GM18873 (cell line): ENCODE measurements around the gene ADCY1.

Experiments
- ATAC-seq: cut with Tn5 transposase; IDR thresholded peaks from one replicate; pipeline ENCODE4 v1.9.1; 2021; ENCODE audit warnings: mild to moderate bottlenecking, moderate library complexity, moderate number of reproducible peaks; ENCODE audit not compliant: unreplicated experiment, low FRiP score

Gene ADCY1

GRCh38 chr7:45576249-45576929, 2.2 kb downstream of the ADCY1 start:
- ATAC-seq, result no peak

DNA sequence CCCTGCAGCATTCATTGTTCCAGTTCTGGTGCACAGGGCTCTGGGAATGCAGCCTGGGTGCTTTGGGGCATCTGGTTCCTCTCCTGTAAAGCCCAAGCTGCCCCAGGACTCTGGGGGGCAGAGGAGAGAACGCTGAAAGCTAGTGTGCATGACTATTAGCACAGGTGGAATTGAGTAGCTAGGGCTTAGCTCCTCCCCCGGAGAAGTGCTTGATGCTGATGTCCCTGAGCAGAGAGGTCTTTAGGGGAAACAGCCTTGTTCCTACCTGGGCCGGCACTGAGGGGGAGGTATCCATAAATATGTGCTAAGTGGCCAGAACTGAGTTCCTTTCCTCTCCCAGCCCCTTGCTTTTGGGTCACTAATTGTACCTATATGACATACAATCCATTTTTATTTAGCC, 3.9 kb downstream of the ADCY1 start:
- ATAC-seq, result no peak

DNA sequence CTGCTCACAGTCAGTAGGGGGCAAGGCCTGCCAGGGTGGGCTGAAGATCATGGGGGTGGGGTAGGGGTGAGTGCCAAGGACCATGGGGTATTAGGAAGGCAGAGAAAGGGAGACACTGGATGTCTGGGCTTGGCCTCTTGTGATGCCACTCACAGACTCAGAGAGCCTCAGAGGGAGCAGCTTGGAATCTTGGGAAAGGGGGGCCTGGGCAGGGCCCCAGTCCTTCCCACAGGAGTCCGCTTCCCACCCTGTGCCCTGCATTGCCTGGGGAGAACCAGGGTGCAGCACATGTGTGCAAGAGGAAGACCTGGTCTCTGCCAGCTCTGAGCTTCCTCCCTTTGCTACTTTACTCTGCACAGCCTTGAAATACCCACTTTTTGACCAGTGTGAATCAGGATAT, 4.3 kb downstream of the ADCY1 start:
- no peak for ATAC-seq

GRCh38 chr7:45579391-45579801, 5.2 kb downstream of the ADCY1 start:
- no peak for ATAC-seq

DNA sequence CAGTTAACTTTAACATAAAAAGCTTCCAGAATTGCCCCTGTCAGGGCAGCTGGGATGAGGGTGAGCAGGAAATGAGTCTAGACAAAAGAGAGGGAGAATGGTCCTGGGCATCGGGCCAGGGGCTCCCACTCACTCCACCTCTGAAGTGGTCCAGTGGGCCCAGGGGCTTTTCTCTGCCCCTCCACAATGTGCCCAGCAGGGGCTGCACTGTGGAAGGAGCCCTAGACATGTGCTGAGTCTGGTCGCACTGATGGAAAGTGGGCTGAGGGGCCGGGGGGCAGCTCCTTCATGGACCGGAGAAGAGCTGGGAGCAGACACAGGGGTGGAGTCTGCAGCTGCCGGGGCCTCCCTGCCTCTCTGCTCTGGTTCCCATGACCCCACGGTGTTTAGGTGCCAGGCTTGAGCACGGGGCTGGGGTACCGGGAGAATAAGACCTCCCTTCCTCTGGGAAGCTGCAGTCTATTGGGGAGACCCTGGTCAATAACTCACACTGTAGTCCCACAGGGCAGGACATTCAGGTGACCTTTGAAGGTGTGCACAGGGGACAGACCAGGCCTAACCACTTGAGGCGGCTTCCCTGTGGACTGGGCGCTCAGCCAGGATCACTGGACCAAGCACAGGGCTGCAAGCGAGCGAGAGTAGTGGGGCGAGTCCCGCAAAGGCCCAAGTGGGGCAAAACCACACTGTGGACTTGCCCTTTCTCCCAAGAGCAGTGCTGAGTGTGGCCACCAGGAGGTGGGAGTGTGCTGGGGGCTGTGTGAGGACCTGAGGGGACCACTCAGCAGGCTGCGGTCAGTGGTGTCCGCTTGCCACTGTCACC, 6.1 kb downstream of the ADCY1 start:
- ATAC-seq, result no peak

DNA sequence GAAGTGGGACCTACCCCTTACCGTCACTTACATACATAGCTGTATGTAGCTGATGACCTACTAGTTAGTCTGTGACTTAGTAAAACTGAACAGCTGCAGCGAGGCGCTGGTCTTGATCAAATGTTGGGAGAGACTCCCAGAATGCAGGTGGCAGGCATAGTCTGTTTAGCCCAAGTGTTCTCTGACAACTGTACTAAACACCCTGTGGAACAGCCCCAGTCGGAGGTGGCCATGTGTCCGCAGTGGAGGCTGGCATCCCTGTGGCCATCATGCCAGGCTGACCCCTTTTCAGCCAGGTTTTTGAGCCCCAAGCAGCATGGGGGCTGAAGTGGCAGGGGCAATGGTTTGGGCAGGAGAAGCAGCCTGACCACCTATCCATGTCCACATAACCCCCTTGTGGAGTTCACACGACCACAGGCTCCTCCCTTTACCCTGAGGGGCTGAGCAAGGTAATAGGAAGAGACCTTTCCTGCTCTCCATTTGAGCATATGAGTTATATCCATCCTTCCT, 7.2 kb downstream of the ADCY1 start:
- ATAC-seq, result no peak

DNA sequence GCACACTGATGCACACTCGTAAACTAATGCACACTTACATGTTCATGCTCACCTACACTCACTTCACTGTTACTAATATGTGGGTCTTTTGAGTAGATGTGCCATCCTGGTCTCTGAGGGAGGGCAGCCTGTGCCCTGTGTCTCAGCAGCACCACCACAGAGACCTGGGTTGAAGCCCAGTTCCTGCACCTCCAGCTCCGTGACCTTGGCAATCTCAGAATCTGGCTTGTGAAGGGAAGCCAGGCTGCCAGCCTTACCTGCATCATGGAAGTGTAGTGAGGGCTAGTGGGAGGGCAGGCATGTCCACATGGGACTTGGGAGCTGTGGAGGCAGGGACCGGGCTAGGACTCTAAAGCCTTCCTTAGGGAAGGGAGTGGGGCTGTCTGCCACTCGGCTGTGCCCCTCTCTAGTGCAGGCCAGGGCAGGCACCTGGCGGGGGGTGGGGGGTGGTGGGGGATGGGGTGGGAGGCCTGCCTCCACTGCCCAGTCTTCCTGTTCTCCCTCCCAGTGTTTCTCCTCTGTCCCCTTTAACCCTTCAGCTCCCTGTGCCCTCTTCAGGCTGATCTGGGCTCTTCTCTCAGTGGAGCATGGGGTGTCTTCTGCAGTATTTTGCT, 8.1 kb downstream of the ADCY1 start:
- no peak for ATAC-seq

GRCh38 chr7:45582868-45583277, 8.7 kb downstream of the ADCY1 start:
- ATAC-seq, result no peak

DNA sequence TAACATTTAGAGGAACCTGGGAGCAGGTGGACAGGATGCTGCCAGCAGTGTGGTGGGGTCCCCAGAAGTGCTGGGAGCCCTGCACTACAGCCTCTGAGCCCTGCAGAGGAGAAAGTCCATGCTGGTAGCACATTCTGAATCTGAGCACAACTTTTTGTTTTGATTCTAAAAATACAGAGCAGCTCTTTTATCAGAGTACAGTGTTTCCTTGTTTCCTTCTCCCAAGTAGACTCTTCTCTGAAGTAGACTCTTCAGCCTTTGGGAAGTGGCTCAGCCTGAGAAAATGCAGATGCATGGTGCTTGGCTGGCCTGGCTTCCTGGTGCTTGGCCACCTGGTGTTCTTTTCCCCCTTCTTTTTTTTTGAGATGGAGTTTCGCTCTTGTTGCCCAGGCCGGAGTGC, 9.1 kb downstream of the ADCY1 start:
- ATAC-seq, result no peak

DNA sequence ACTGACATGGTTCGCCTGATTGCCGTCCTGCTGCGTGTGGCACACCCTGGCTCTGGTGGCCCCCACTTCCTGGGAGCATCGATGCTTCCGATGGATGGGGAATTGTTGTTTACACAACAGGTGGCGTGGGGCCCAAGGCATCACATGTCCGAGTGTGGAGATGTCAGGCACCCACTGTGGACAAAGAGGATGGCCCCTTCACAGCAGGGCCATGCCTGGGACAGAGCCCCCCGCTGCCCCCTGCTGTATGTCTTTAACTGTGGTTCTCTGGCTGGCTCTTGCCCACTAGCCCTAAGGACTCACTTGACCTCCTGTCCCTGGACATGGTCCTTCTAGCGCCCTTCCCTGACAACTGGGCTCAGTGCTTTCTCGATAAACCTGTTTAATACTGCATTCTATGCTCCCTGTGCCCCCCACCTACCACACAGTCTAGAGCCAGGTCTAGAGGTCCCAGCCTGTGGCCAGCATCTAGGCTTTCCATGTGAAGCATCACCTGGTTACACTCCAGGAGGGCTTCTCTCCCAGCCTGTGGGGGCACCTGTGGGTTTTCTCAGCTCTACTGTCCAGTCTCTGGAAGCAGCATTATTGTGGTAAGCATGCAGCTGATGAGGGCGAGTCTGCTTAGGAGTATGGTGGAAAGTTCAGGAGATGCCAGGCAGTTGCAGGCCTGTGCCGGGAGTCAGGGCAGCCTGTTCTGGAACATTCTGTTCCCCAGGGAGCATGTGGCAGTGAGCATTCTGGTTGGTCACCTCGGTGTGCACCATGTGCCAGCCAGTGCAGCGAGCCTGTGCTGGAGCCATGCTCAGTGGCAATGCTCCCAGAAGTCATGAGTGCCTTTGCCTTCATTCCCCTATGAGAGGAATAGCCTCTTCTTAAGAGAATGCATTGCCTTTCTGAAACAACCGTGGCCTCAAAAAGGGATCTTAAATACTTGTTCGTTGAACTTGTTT, 10.4 kb downstream of the ADCY1 start:
- no peak for ATAC-seq

- ATAC-seq, result no peak
Measured at GRCh38 chr7:45585628-45586027, 11.5 kb downstream of the ADCY1 start.

DNA sequence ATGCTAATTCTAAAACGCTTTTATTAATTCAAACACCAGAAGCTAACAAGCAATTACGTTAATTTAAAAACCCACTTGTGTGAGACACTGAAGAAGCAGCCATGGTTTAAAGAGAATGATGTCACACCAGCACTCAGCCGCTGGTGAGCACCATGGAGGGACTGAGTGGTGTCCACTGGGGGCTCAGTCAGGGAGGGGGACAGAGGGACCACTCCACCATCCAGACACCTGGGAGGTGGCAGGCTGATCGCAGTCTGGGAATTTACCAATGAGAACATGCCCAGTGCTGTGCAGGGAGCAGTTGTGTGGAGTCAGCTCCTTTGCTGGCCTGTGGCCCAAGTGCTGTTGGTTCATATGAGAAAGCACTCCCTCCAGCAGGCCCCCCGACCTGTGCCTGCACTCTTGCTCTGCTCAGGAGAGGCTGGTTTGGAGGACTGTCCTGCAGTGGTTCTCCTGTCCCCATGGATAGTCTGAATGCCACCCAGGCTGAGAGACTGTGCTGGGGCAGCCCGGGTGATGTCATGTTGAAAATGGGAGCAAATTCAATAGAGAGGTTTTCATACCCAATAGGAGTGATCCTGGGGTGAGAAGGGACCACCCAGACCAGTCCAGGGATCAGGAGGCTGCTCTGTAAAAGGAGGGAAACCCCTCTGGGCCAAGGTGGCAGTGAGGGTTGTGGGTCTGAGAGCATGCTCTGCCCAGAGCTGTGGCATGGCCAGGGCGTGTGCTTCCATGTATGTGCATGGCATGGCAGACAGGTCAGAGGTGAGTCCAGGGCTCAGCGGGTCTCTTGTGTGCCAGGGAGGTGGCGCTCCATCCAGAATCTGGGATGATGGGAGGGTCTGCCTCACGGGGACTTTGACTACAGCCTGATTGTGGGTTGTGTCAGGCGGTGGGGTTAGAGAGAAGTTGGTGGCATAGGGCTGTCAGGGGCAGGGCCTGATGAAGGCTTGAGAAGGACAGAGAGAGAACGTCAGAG, 12.7 kb downstream of the ADCY1 start:
- ATAC-seq, result no peak

DNA sequence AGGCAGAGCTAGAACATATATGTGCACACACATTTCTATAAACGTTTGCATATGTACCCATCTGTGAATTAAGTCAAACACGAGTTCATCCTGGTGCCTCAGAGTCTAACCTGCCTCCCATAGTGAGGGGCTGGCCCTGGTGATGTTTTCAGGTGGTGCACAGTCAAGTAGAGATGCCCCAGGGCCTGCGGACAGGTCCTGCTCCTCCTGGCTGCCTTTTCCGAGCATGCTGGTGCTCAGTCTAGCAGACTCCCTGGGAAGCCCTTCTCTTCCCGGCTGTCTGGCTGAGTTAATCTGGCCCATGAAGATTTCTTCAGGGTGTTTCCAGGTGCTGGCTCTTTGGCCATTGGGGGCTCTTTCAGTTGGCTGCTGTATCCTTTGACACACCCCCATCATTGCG, 14.3 kb downstream of the ADCY1 start:
- no peak for ATAC-seq

GRCh38 chr7:45589061-45589460, 14.9 kb downstream of the ADCY1 start:
- ATAC-seq, result no peak

DNA sequence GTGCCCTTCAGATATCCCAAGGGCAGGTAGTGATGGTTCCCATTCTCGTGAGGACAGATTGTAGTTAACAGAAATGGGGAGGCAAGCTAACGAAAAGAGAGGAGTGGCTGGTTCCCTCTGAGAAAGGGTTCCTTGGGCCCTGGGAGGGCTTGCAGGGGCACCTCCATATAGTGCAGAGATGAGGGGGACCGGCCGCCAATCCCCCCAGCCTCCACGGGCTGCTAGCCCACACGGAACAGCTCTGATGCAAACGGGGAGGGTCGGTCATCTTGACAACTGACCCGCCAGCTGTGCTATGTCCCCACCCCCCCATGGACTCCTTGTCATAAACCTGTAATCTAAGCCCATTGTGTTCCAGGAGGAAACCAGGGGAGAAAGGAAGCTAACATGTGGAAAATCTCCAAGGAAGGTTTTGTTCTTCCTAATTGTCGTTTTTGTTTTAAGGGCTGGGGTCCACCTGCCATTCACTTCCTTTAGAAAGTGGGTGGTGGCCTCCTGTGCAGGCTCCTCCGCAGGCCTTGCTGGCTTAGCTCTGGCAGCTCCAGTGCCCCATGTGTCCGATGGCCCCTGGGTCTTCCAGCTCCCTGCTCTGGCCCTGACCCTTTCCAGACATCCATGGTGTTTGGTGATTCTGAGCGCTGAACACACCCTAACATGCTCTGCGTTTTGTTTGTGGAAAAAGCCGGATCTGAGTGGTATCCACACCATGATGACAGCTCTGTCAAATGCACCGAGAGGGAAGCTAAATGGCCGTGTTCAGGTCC, 15.9 kb downstream of the ADCY1 start:
- no peak for ATAC-seq

DNA sequence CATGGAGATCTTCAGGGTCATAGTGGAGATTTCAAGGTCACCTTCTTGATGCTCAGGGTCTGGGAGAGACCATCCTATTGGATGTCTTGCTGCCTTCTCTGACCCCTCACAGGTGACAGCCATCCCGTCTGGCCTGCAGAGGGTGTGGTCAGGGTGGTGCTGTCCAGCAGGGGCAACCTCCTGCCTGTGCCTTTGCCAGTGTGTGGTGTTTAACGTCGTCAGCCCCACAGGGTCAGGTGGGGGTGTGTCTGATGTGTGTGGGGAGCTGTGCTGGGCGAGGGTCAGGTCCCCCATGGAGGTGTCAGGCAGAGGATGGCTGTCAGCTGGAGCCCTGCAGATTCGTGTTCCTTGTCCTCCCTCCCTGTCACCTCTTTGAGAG, 16.5 kb downstream of the ADCY1 start:
- no peak for ATAC-seq

GRCh38 chr7:45591101-45591906, 17.1 kb downstream of the ADCY1 start:
- no peak for ATAC-seq
